ENCODE results near the gene KRT28.
"Not testable (repeated sequence)": the region's sequence is repeated elsewhere in the genome, so short reads cannot be mapped to it uniquely, and the experiment has no call there.

The KRT28 gene

GRCh38 chr17:40818733-40819527, 19.2 kb upstream of the KRT28 start:
- peak; percentile 74 for DNase-seq (ENCODE audit: low read depth)

GRCh38 chr17:40818343-40818732, 18.6 kb upstream of the KRT28 start:
- DNase-seq (ENCODE audit: low read depth), result no peak

DNA sequence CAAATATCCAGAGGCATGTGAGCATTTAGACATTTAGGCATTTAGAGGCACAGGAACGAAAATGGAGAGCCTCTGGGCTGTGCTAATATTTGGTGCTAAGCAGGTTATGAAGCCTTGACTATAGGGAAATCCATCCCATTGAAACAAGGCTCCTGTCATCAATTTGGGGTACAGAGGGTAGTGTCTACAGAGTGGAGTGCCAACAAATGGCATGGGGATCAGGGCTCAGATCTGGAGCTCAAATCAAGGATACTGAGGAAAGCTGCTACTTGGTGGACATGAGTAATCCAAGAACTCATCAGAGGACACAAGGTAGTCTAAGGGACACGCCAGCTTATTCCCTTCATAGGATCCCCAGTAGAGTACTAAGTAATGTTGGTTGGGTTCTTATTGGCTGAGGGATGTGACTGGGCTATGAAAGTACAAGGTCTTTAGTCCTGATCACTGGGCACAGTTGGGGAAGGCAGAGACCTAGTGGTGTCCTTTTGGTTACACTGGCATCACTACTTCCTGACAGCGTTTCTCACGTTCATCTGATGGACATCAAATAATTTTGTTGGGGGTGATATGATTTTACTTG, 17.4 kb upstream of the KRT28 start:
- no peak for DNase-seq (ENCODE audit: low read depth)

DNA sequence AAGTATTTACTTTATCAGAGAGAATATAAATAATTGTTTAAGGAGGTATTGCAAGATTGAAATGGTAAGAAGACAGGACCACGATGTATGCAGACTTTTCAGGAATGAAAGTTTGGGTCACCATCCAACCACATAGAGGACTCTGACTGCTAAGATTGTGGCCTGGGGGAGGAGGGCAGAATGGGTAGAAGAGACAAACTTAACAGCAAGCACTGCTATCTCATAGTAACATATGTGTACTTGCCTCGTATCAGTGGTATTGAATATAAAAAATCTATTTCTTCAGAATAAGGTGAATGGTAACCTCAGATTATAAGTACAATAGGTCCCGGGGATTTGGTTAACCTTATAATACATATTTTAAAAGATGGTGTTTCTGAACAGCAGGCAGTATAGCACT, 16.8 kb upstream of the KRT28 start:
- DNase-seq (ENCODE audit: low read depth), result no peak

GRCh38 chr17:40815381-40815780, 15.6 kb upstream of the KRT28 start:
- no peak for DNase-seq (ENCODE audit: low read depth)

DNA sequence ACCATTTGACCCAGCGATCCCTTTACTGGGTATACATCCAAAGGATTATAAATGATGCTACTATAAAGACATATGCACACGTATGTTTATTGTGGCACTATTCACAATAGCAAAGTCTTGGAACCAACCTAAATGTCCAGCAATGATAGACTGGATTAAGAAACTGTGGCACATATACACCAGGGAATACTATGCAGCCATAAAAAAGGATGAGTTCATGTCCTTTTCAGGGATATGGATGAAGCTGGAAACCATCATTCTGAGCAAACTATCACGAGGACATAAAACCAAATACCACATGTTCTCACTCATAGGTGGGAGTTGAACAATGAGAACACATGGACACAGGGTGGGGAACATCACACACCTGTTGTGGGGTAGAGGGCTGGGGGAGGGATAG, 14.9 kb upstream of the KRT28 start:
- DNase-seq (ENCODE audit: low read depth), result not testable (repeated sequence)

GRCh38 chr17:40813804-40814203, 14.0 kb upstream of the KRT28 start:
- DNase-seq (ENCODE audit: low read depth), result no peak

- no peak for DNase-seq (ENCODE audit: low read depth)
Measured at GRCh38 chr17:40812639-40813038, 12.9 kb upstream of the KRT28 start.

DNA sequence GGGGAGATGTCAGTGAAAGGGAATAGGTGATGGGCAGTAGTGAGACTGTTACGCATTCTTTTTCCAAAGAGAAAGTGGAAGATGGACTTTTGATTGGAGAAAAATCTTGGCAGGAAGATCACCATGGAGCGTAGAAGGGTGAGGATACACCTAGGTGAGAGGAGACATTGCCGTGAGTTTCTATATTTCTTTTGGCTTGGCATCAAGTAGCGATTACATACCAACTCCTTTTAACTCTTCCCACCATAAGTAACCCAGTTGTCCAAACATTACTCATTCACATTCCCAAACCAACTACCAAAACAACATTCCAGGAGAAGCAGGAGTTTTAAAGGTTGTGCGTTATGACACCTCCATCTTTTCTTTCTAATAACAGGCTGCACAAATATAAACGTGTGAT, 10.7 kb upstream of the KRT28 start:
- no peak for DNase-seq (ENCODE audit: low read depth)

GRCh38 chr17:40809721-40810421, 10.1 kb upstream of the KRT28 start:
- no peak for DNase-seq (ENCODE audit: low read depth)

DNA sequence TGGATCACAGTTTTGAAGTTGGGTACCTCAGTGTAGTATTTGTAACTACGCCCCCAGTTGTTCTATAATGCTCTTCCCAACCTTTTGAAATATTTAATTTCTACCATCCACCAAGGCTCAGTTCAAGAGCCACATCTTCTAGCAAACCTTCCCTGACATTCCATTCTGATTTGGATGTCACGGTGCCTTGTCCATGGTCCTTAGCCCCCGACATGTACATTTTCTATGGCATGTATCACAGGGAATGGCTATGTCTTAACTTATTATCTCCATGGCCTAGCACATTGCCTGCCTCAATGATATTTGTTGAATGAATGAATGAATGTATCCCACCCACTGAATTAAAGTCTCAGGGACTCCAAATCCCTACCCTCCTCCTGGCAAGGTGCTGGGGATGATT, 6.4 kb upstream of the KRT28 start:
- DNase-seq (ENCODE audit: low read depth), result no peak

GRCh38 chr17:40803617-40804082, 3.9 kb upstream of the KRT28 start:
- DNase-seq (ENCODE audit: low read depth), result peak; percentile 63

- DNase-seq (ENCODE audit: low read depth), result no peak
Measured at GRCh38 chr17:40801157-40801556, 1.4 kb upstream of the KRT28 start.

GRCh38 chr17:40800381-40800780, 622 bp upstream of the KRT28 start:
- no peak for DNase-seq (ENCODE audit: low read depth)

GRCh38 chr17:40796846-40797245, 2.9 kb downstream of the KRT28 start:
- no peak for DNase-seq (ENCODE audit: low read depth)

GRCh38 chr17:40795019-40795667, 4.6 kb downstream of the KRT28 start:
- no peak for DNase-seq (ENCODE audit: low read depth)

DNA sequence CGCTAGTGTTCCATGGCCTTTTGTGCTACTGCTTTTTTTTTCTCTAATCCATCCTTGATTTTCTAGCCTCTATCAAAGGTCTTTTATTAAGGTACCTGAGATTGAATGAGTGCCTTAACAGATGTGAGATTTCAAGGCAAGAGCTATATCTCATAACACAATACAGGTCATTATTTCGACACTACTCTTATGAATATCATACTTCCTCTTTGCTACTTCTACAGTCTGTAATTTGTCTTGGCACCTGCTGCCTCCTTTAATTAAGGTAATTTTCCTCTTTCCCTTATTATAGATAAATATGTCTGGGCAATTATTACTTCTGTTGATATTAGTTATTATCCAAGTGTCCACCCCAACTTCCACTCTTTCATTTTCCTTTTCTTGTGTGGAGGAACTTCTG, 5.3 kb downstream of the KRT28 start:
- DNase-seq (ENCODE audit: low read depth), result no peak

- no peak for DNase-seq (ENCODE audit: low read depth)
Measured at GRCh38 chr17:40793832-40794231, 5.9 kb downstream of the KRT28 start.

DNA sequence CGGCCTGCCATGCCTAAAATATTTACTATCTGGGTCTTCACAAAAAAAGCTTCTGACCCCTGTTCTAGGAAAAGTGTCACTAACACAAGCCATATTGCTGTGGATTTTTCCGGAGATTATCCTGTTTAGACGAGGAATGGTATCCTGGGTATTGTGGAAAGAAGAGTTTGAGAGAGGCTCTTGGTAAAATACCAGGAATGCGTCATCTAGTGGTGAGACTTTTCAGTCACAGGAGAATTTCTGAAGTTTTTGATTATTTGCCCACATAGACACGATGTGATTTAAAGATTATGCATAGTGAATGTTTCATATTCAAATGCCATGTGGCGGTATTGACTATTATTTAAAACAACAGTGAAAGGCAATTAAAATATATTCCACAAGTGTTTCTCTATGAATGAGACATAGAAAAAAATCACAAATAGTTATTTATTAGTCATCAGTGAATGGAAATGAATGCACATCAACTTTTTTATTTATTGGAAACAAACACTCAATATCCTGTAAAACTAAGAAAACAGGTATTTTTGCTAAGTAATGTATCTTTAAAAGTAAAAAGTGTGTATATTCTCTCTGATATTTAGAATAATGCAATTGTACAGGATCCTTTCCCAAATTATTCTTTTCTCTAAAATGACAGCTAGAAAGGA, 7.8 kb downstream of the KRT28 start:
- DNase-seq (ENCODE audit: low read depth), result no peak

DNA sequence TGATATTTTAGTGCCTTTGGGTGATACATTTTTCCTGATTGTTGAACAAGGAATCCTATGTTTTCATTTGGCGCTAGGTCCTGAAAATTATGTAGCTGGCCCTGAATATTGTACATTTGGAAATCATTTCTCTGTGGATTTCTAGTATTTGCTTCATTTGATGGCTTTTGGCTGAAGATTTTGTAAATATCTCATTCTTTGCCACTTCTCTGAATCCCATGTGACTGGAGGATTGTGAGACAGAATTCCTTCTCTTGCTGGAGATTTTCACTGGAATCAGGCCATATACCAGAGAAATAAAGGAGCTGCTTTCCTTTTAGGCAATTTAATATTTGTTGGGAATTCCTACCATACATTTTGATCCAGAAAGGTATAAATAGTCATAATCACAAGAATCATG, 8.6 kb downstream of the KRT28 start:
- DNase-seq (ENCODE audit: low read depth), result no peak

- DNase-seq (ENCODE audit: low read depth), result no peak
Measured at GRCh38 chr17:40782450-40782849, 17.3 kb downstream of the KRT28 start, which contains the start of gene KRT27. Gene KRT27, minus strand, starts transcription at chr17:40782550. Its CDS starts 57 bp downstream, at chr17:40782493.

All from activated gamma-delta T cell treated with anti-CD3 and anti-CD28 coated beads, Interleukin-2, amount 50 U/mL, for 16 hours (primary cell).